H1 (cell line): Measurements from ENCODE around the gene PPP1R15B. TPM values are rescaled to one million over a fixed set of nuclear protein-coding genes. Genes with fewer than 3 reads are reported as not detected.

Source experiments
- CTCF ChIA-PET: fragments of 300-600 bp; sonication (Branson Sonifier 250); formaldehyde crosslinking; loops from one replicate; lab custom pipeline; 2021; ENCODE audit not compliant: partially characterized antibody; lab: Charles Lee
- POLR2A ChIA-PET: fragments of 300-600 bp; sonication (Branson Sonifier 250); formaldehyde crosslinking; loops from one replicate; lab custom pipeline; 2021; ENCODE audit warnings: inconsistent platforms; ENCODE audit not compliant: partially characterized antibody; lab: Charles Lee
- DNase-seq, 2 experiments: peaks; one replicate each; pipeline versions ENCODE4 v3.0.0 to v3.0.0-alpha.2; 2010 to 2022; ENCODE audit warnings: low spot score in 2 of 2, low read depth in 1 of 2, mixed read lengths in 1 of 2
- FAIRE-seq: peaks from 2 replicates; lab custom pipeline; 2011; peaks lifted over from hg19 to GRCh38; lab: Jason Lieb, UNC
- H2AFZ ChIP-seq: 2 replicates; pipeline ENCODE4 v1.8.1; 2012; ENCODE audit warnings: low read length, inconsistent platforms
- H2AK5ac ChIP-seq: 2 replicates; pipeline ENCODE4 v1.6.1; 2013; ENCODE audit warnings: low read depth, low read length
- H2BK120ac ChIP-seq: replicated peaks from 2 replicates; pipeline ENCODE3; 2013; ENCODE audit warnings: low read depth, low read length, inconsistent platforms
- H2BK12ac ChIP-seq: 2 replicates; pipeline ENCODE4 v1.6.1; 2013; ENCODE audit warnings: low read depth, low read length
- H2BK15ac ChIP-seq: 2 replicates; pipeline ENCODE4 v1.6.1; 2013; ENCODE audit warnings: low read length
- H2BK20ac ChIP-seq: 2 replicates; pipeline ENCODE4 v1.6.1; 2013; ENCODE audit warnings: low read length
- H2BK5ac ChIP-seq: 2 replicates; pipeline ENCODE4 v1.6.1; 2013; ENCODE audit warnings: low read depth, low read length
- H3K14ac ChIP-seq: 2 replicates; pipeline ENCODE4 v1.6.1; 2013; ENCODE audit warnings: inconsistent platforms; ENCODE audit not compliant: insufficient read length
- H3K18ac ChIP-seq: 2 replicates; pipeline ENCODE4 v1.6.1; 2013; ENCODE audit warnings: low read length; ENCODE audit errors: extremely low read depth
- H3K23ac ChIP-seq: 2 replicates; pipeline ENCODE4 v1.6.1; 2013; ENCODE audit warnings: inconsistent platforms; ENCODE audit not compliant: insufficient read length
- H3K23me2 ChIP-seq: 2 replicates; pipeline ENCODE4 v1.6.1; 2013; ENCODE audit warnings: low read depth, low read length
- H3K27ac ChIP-seq: 2 replicates; pipeline ENCODE4 v1.6.1; 2011; ENCODE audit warnings: low read depth, low read length, inconsistent platforms
- H3K27me3 ChIP-seq, 4 experiments: replicated peaks in 1 of 4; 1 replicate in 1 of 4; 2 replicates in 3 of 4; pipeline versions ENCODE4 v1.6.1 to v1.8.1; 2011 to 2013; ENCODE audit warnings: low read length in 3 of 4, mild to moderate bottlenecking in 3 of 4, inconsistent platforms in 2 of 4, mixed read lengths in 2 of 4, moderate library complexity in 1 of 4; ENCODE audit not compliant: control insufficient read depth in 3 of 4, insufficient read depth in 3 of 4; ENCODE audit errors: extremely low read depth in 1 of 4
- H3K36me3 ChIP-seq, 4 experiments: 2 replicates each; pipeline versions ENCODE4 v1.6.1 to v1.8.1; 2011 to 2013; ENCODE audit warnings: mild to moderate bottlenecking in 4 of 4, low read length in 3 of 4, moderate library complexity in 2 of 4, control low read depth in 1 of 4, inconsistent platforms in 1 of 4; ENCODE audit not compliant: insufficient read depth in 4 of 4, control insufficient read depth in 2 of 4
- H3K4ac ChIP-seq: replicated peaks from 2 replicates; pipeline ENCODE3; 2013; ENCODE audit warnings: low read length, low read depth, mixed read lengths, inconsistent platforms; ENCODE audit not compliant: insufficient read length
- H3K4me1 ChIP-seq, 4 experiments: replicated peaks in 1 of 4; 1 replicate in 1 of 4; 2 replicates in 3 of 4; pipeline versions ENCODE4 v1.6.1 to v1.8.1; 2011 to 2013; ENCODE audit warnings: low read length in 3 of 4, inconsistent platforms in 2 of 4, mixed read lengths in 1 of 4; ENCODE audit not compliant: insufficient read depth in 4 of 4, control insufficient read depth in 3 of 4
- H3K4me2 ChIP-seq, 2 experiments: 2 replicates each; pipeline versions ENCODE4 v1.6.1 to v1.8.1; 2011 to 2013; ENCODE audit warnings: low read depth in 2 of 2, low read length in 2 of 2, control low read depth in 1 of 2, inconsistent platforms in 1 of 2, mild to moderate bottlenecking in 1 of 2; ENCODE audit not compliant: insufficient read depth in 1 of 2
- H3K4me3 ChIP-seq, 4 experiments: fragments of 200-600, 300-600 bp in 1 of 4; sonication (generic), shearing (Covaris generic), sonication (Bioruptor Twin) in 1 of 4; 2 replicates each; pipeline versions ENCODE4 v1.5.1 to v1.8.1; 2011 to 2016; ENCODE audit warnings: low read length in 4 of 4, low read depth in 3 of 4, control low read depth in 2 of 4, inconsistent platforms in 2 of 4, mild to moderate bottlenecking in 2 of 4, mixed read lengths in 1 of 4, moderate library complexity in 1 of 4; ENCODE audit not compliant: insufficient read depth in 2 of 4; ENCODE audit errors: extremely low read depth in 1 of 4
- H3K56ac ChIP-seq: replicated peaks from 2 replicates; pipeline ENCODE3; 2013; ENCODE audit warnings: low read depth, mild to moderate bottlenecking, mixed read lengths, low read length, inconsistent platforms; ENCODE audit not compliant: insufficient read length
- H3K79me1 ChIP-seq: 2 replicates; pipeline ENCODE4 v1.6.1; 2013; ENCODE audit warnings: low read depth, low read length, control low read depth
- H3K79me2 ChIP-seq, 2 experiments: 2 replicates each; pipeline versions ENCODE4 v1.6.1 to v1.8.1; 2012 to 2013; ENCODE audit warnings: low read length in 2 of 2, mild to moderate bottlenecking in 2 of 2, inconsistent platforms in 1 of 2; ENCODE audit not compliant: insufficient read depth in 2 of 2, control insufficient read depth in 1 of 2
- H3K9ac ChIP-seq, 4 experiments: replicated peaks in 1 of 4; 1 replicate in 1 of 4; 2 replicates in 3 of 4; pipeline versions ENCODE4 v1.6.1 to v1.8.1; 2011 to 2013; ENCODE audit warnings: low read depth in 3 of 4, low read length in 3 of 4, control low read depth in 2 of 4, mild to moderate bottlenecking in 2 of 4, moderate library complexity in 2 of 4, inconsistent platforms in 1 of 4; ENCODE audit errors: extremely low read depth in 1 of 4
- H3K9me3 ChIP-seq, 2 experiments: 2 replicates each; pipeline versions ENCODE4 v1.6.1 to v1.8.1; 2012 to 2013; ENCODE audit warnings: mild to moderate bottlenecking in 2 of 2, moderate library complexity in 2 of 2, control low read depth in 1 of 2, inconsistent platforms in 1 of 2, low read depth in 1 of 2, low read length in 1 of 2, mixed read lengths in 1 of 2; ENCODE audit not compliant: insufficient read depth in 2 of 2
- H4K20me1 ChIP-seq, 2 experiments: replicated peaks in 1 of 2; 2 replicates each; pipeline versions ENCODE3 to v1.8.1; 2011 to 2013; ENCODE audit warnings: inconsistent platforms in 2 of 2, low read length in 2 of 2, mild to moderate bottlenecking in 1 of 2; ENCODE audit not compliant: insufficient read depth in 2 of 2, control insufficient read depth in 1 of 2
- H4K5ac ChIP-seq: 2 replicates; pipeline ENCODE4 v1.6.1; 2013; ENCODE audit warnings: low read length, low read depth, mixed read lengths, inconsistent platforms; ENCODE audit not compliant: insufficient read length
- H4K8ac ChIP-seq: 2 replicates; pipeline ENCODE4 v1.8.0; 2013; ENCODE audit warnings: mild to moderate bottlenecking, moderate library complexity, low read length, inconsistent platforms; ENCODE audit not compliant: insufficient read depth; ENCODE audit errors: extremely low read depth
- H4K91ac ChIP-seq: replicated peaks from 2 replicates; pipeline ENCODE3; 2013; ENCODE audit warnings: low read length, mixed read lengths, inconsistent platforms; ENCODE audit not compliant: insufficient read length
- BCL11A ChIP-seq, 2 experiments: IDR thresholded peaks; one replicate each; pipeline ENCODE4 v1.6.1; 2011; ENCODE audit warnings: low read depth in 2 of 2, low read length in 2 of 2, mild to moderate bottlenecking in 2 of 2
- EP300 ChIP-seq, 2 experiments: IDR thresholded peaks; 1 replicate in 1 of 2; 2 replicates in 1 of 2; pipeline ENCODE4 v1.6.1; 2011 to 2012; ENCODE audit warnings: low read depth in 2 of 2, low read length in 2 of 2, mild to moderate bottlenecking in 2 of 2, borderline replicate concordance in 1 of 2, inconsistent platforms in 1 of 2, moderate library complexity in 1 of 2
- GTF2F1 ChIP-seq: IDR thresholded peaks from 2 replicates; pipeline ENCODE4 v1.6.1; 2012; ENCODE audit warnings: low read depth, low read length, improper control_type of control experiment, borderline replicate concordance
- POLR2AphosphoS5 ChIP-seq: IDR thresholded peaks from 2 replicates; pipeline ENCODE4 v1.6.1; 2011; ENCODE audit warnings: low read depth, low read length
- SP2 ChIP-seq: IDR thresholded peaks from 2 replicates; pipeline ENCODE4 v1.6.1; 2012; ENCODE audit warnings: mild to moderate bottlenecking, low read length, inconsistent platforms
- WGBS, 2 experiments: shearing (Covaris generic) in 1 of 2; methylation state at CpG; one replicate each; pipeline versions ENCODE4 v1.1.6 to v1.1.7; 2013 to 2015; ENCODE audit warnings: low lambda C conversion rate in 2 of 2, mixed read lengths in 2 of 2, inconsistent platforms in 1 of 2, low coverage in 1 of 2, missing lambda C conversion rate in 1 of 2; ENCODE audit not compliant: insufficient replicate concordance in 2 of 2, insufficient coverage in 1 of 2, insufficient read length in 1 of 2; ENCODE audit errors: extremely low coverage in 1 of 2, missing lambda C conversion rate in 1 of 2; 5-methylcytosine and 5-hydroxymethylcytosine counted together
- polyA plus RNA-seq, 7 experiments: library from polyadenylated mRNA; depleted of rRNA in 3 of 7; stranded (reverse) in 5 of 7; unstranded in 2 of 7; fragments of >200 nt in 5 of 7; fragments of 200-250 nt in 2 of 7; gene quantifications; 1 replicate in 5 of 7; 2 replicates in 1 of 7; 4 replicates in 1 of 7; pipeline versions ENCODE4 v1.2.1 to v1.2.3, GENCODE V29; 2011 to 2013; ENCODE audit warnings: missing spikeins in 2 of 7, mixed read lengths in 2 of 7
- total RNA-seq: library from RNA; stranded (reverse); fragmentation: NEBNext Ultra II Directional; extraction: Animal tissue kit (Norgen Biotek cat#: 25700); gene quantifications from 2 replicates; pipeline ENCODE4 v1.2.1, GENCODE V29; 2021

Gene PPP1R15B
- total and polyA plus RNA-seq, 2 of the 8 experiments (the other 6 are each of a cell fraction or from before 2014, with no cell fraction given): 14.4 to 72.2 TPM

GRCh38 chr1:204402391-204402790 lies 9.2 kb downstream of the PPP1R15B start:
- no peak overlapping the region for H3K4me2 ChIP-seq
- H2BK120ac ChIP-seq: no peak overlapping the region
- H3K18ac ChIP-seq: no peak overlapping the region
- no peaks in the 10 kb centered on the region for H3K9me3 ChIP-seq
- peaks cover 14 to 46% (median 25%) of the 10 kb centered on the region in 4 experiments for H3K36me3 ChIP-seq
- H3K79me2 ChIP-seq: peaks cover 6 to 45% of the 10 kb centered on the region in 2 experiments
- no peak overlapping the region for H3K56ac ChIP-seq
- H2BK20ac ChIP-seq: no peak overlapping the region
- no peak overlapping the region for H4K5ac ChIP-seq
- no peaks in the 10 kb centered on the region for H3K27me3 ChIP-seq
- DNase-seq (no peak), FAIRE-seq (no peak)
- no peak overlapping the region for H4K8ac ChIP-seq
- no peak overlapping the region for H3K14ac ChIP-seq
- no peak overlapping the region for H3K27ac ChIP-seq
- H2BK5ac ChIP-seq: no peak overlapping the region
- no peaks in the 10 kb centered on the region for H3K23me2 ChIP-seq
- H3K23ac ChIP-seq: no peak overlapping the region
- H2AFZ ChIP-seq: no peak overlapping the region
- no peak overlapping the region for H3K9ac ChIP-seq
- POLR2A ChIA-PET: interaction anchor here (1.0 kb wide), 1 partner anchor 9 kb away, joined by 3 read pairs; no protein-coding TSS in a partner anchor
- WGBS, 2 experiments: 94% methylated on average over 4 of the region's 4 CpGs; no CpG with 5 or more reads in 1 of the 2 experiments
- H3K4me1 ChIP-seq: no peaks in the 10 kb centered on the region; a peak in 1 of 7 replicates
- H2BK12ac ChIP-seq: no peak overlapping the region
- H3K4me3 ChIP-seq: no peak overlapping the region
- H2BK15ac ChIP-seq: no peak overlapping the region
- peaks cover 3 to 12% of the 10 kb centered on the region in 2 experiments for H4K20me1 ChIP-seq
- H2AK5ac ChIP-seq: no peak overlapping the region
- no peak overlapping the region for H4K91ac ChIP-seq
- CTCF ChIA-PET: interaction anchor here (0.9 kb wide), 1 partner anchor 188 kb away, joined by 4 read pairs; no protein-coding TSS in a partner anchor
- no peaks in the 10 kb centered on the region; the same call in 1 of the 2 replicates for H3K79me1 ChIP-seq
- H3K4ac ChIP-seq: no peak overlapping the region
- TF ChIP-seq GTF2F1 (no peak), SP2 (no peak), EP300 (IDR thresholded peaks at IDR 0.05; ENCODE audit: borderline replicate concordance in 1 of 2, low read depth in 2 of 2, low read length in 2 of 2) (no peak), BCL11A (IDR thresholded peaks at IDR 0.05; ENCODE audit: low read depth in 2 of 2, low read length in 2 of 2) (no peak), POLR2AphosphoS5 (0 out of 2 replicates have a peak, but pooled peaks have one; percentile 33)
